Activated T-helper 1 cell treated with anti-CD3 and anti-CD28 coated beads, Interleukin-12 subunit alpha, Interleukin-12 subunit beta, Interleukin-2, Interleukin-4 antibody, amounts not matched to agents 30 ng/mL and 10 ng/mL and 1 ng/mL, durations not matched to agents 14 hours and 24 hours and 36 hours (primary cell): Measurements from ENCODE around the gene ACOD1. TPM values are rescaled to one million over a fixed set of nuclear protein-coding genes. Genes with fewer than 3 reads are reported as not detected.

ENCODE experiments used
- DNase-seq: peaks from one replicate; pipeline ENCODE4 v3.0.0; 2021; ENCODE audit warnings: low spot score
- H3K27ac Mint-ChIP-seq: one replicate; pipeline ENCODE4 v1.8.0; 2021; ENCODE audit warnings: mild to moderate bottlenecking, mixed read lengths
- H3K27me3 Mint-ChIP-seq: one replicate; pipeline ENCODE4 v1.8.0; 2022; ENCODE audit warnings: mild to moderate bottlenecking, moderate library complexity, mixed read lengths; ENCODE audit not compliant: insufficient read depth
- H3K36me3 Mint-ChIP-seq: one replicate; pipeline ENCODE4 v1.8.0; 2021; ENCODE audit warnings: low read depth, mixed read lengths
- H3K4me1 Mint-ChIP-seq: one replicate; pipeline ENCODE4 v1.8.0; 2021; ENCODE audit warnings: low read depth, mixed read lengths
- H3K4me3 Mint-ChIP-seq: one replicate; pipeline ENCODE4 v1.8.0; 2021; ENCODE audit warnings: mild to moderate bottlenecking, moderate library complexity, mixed read lengths
- H3K9me3 Mint-ChIP-seq: one replicate; pipeline ENCODE4 v1.8.0; 2021; ENCODE audit warnings: mixed read lengths
- intact Hi-C: fragments of 100-400 bp; cut with micrococcal nuclease; formaldehyde crosslinking; loops from one replicate; pipeline ENCODE4 v1.15.1; 2024
- total RNA-seq: library from RNA; stranded (reverse); gene quantifications from 2 replicates; pipeline ENCODE4 v1.2.3, GENCODE V29; 2022

The ACOD1 gene
- total RNA-seq, 1 donor from 2014 or later, result not detected

- Mint-ChIP-seq H3K4me3 (no peak overlapping the region), H3K27ac (no peak overlapping the region), H3K27me3 (peaks cover 24% of the 10 kb centered on the region), H3K36me3 (no peaks in the 10 kb centered on the region), H3K9me3 (no peaks in the 10 kb centered on the region), H3K4me1 (peaks cover 21% of the 10 kb centered on the region)
- intact Hi-C loops, result no loop called here
- DNase-seq, result no peak
Observed at GRCh38 chr13:76976929-76977328, 28.6 kb downstream of the ACOD1 start.

GRCh38 chr13:76980075-76980718 is 31.9 kb downstream of the ACOD1 start:
- Mint-ChIP-seq H3K27ac (no peak overlapping the region), H3K36me3 (no peaks in the 10 kb centered on the region), H3K4me1 (peaks cover 11% of the 10 kb centered on the region), H3K4me3 (no peak overlapping the region), H3K27me3 (peaks cover 29% of the 10 kb centered on the region), H3K9me3 (no peaks in the 10 kb centered on the region)
- DNase-seq, result peak; percentile 73
- intact Hi-C loops, result loop anchor here (1.0 to 2.0 kb wide), 3 partner anchors 11 to 1104 kb away; no protein-coding TSS in a partner anchor

GRCh38 chr13:76982061-76982460 is 33.8 kb downstream of the ACOD1 start:
- Mint-ChIP-seq H3K4me3 (no peak overlapping the region), H3K9me3 (no peaks in the 10 kb centered on the region), H3K4me1 (peaks cover 5% of the 10 kb centered on the region), H3K27ac (no peak overlapping the region), H3K36me3 (no peaks in the 10 kb centered on the region), H3K27me3 (peaks cover 28% of the 10 kb centered on the region)
- intact Hi-C loops, result no loop called here
- no peak for DNase-seq

- Mint-ChIP-seq H3K27ac (no peak overlapping the region), H3K27me3 (peaks cover 30% of the 10 kb centered on the region), H3K4me1 (peaks cover 5% of the 10 kb centered on the region), H3K4me3 (no peak overlapping the region), H3K9me3 (no peaks in the 10 kb centered on the region), H3K36me3 (no peaks in the 10 kb centered on the region)
- DNase-seq, result no peak
- intact Hi-C loops, result no loop called here
Observed at GRCh38 chr13:76983676-76984075, 35.4 kb downstream of the ACOD1 start.

- peak overlapping the region; percentile 97 for H3K4me3 Mint-ChIP-seq
- H3K9me3 Mint-ChIP-seq, result no peaks in the 10 kb centered on the region
- H3K4me1 Mint-ChIP-seq, result peaks cover 42% of the 10 kb centered on the region
- peaks cover 15% of the 10 kb centered on the region for H3K36me3 Mint-ChIP-seq
- peaks cover 7% of the 10 kb centered on the region for H3K27me3 Mint-ChIP-seq
- peak overlapping the region; percentile 98 for H3K27ac Mint-ChIP-seq
- intact Hi-C loops, result loop anchor here (1.0 to 10.0 kb wide), 8 partner anchors 11 to 1667 kb away; partner anchors contain the start of genes FBXL3 and OBI1
- DNase-seq, result peak; percentile 66
Observed at GRCh38 chr13:76991432-76991795, 43.1 kb downstream of the ACOD1 start.

GRCh38 chr13:76991796-76992547 is 43.7 kb downstream of the ACOD1 start, which contains the start of gene CLN5:
TSS of gene CLN5 (plus strand) at chr13:76992081. CDS start at chr13:76992099, 18 bp downstream.
- Mint-ChIP-seq H3K27ac (peak within 1 kb of the TSS; percentile 98), H3K27me3 (peaks cover 7% of the 10 kb centered on the region), H3K4me3 (peak within 1 kb of the TSS; percentile 97), H3K9me3 (no peaks in the 10 kb centered on the region), H3K4me1 (peaks cover 42% of the 10 kb centered on the region), H3K36me3 (peaks cover 18% of the 10 kb centered on the region)
- intact Hi-C loops, result loop anchor here (1.0 to 10.0 kb wide), 11 partner anchors 12 to 1667 kb away; partner anchors contain the start of genes FBXL3 and OBI1
- peak; percentile 95 for DNase-seq

- DNase-seq, result peak; percentile 5
- Mint-ChIP-seq H3K4me1 (peaks cover 42% of the 10 kb centered on the region), H3K36me3 (peaks cover 18% of the 10 kb centered on the region), H3K27me3 (peaks cover 7% of the 10 kb centered on the region), H3K27ac (peak overlapping the region; percentile 98), H3K4me3 (peak overlapping the region; percentile 97), H3K9me3 (no peaks in the 10 kb centered on the region)
- intact Hi-C loops, result loop anchor here (1.0 to 10.0 kb wide), 7 partner anchors 16 to 1668 kb away; partner anchors contain the start of gene OBI1
Observed at GRCh38 chr13:76992548-76993001, 44.3 kb downstream of the ACOD1 start.

GRCh38 chr13:76993021-76993420 is 44.7 kb downstream of the ACOD1 start:
- Mint-ChIP-seq H3K36me3 (peaks cover 21% of the 10 kb centered on the region), H3K4me1 (peaks cover 42% of the 10 kb centered on the region), H3K27ac (peak overlapping the region; percentile 98), H3K4me3 (peak overlapping the region; percentile 97), H3K9me3 (no peaks in the 10 kb centered on the region), H3K27me3 (peaks cover 5% of the 10 kb centered on the region)
- intact Hi-C loops, result loop anchor here (2.0 to 10.0 kb wide), 6 partner anchors 16 to 1668 kb away; partner anchors contain the start of gene OBI1
- no peak for DNase-seq

- Mint-ChIP-seq H3K36me3 (peaks cover 26% of the 10 kb centered on the region), H3K27ac (no peak overlapping the region), H3K4me3 (peak overlapping the region; percentile 97), H3K9me3 (no peaks in the 10 kb centered on the region), H3K27me3 (peaks cover under 1% of the 10 kb centered on the region), H3K4me1 (peaks cover 42% of the 10 kb centered on the region)
- intact Hi-C loops, result loop anchor here (2.0 to 10.0 kb wide), 6 partner anchors 15 to 1669 kb away; partner anchors contain the start of gene OBI1
- no peak for DNase-seq
Observed at GRCh38 chr13:76993473-76993872, 45.2 kb downstream of the ACOD1 start.

GRCh38 chr13:76994281-76994680 is 46.0 kb downstream of the ACOD1 start:
- DNase-seq, result no peak
- Mint-ChIP-seq H3K27me3 (no peaks in the 10 kb centered on the region), H3K9me3 (no peaks in the 10 kb centered on the region), H3K27ac (peak overlapping the region; percentile 36), H3K4me1 (peaks cover 42% of the 10 kb centered on the region), H3K36me3 (peaks cover 34% of the 10 kb centered on the region), H3K4me3 (peak overlapping the region; percentile 73)
- intact Hi-C loops, result loop anchor here (1.0 to 10.0 kb wide), 5 partner anchors 8 to 1669 kb away; partner anchors contain the start of gene OBI1

GRCh38 chr13:77000475-77000874 is 52.2 kb downstream of the ACOD1 start:
- Mint-ChIP-seq H3K27ac (no peak overlapping the region), H3K36me3 (peaks cover 45% of the 10 kb centered on the region)

GRCh38 chr13:77001540-77001939 is 53.2 kb downstream of the ACOD1 start:
- peaks cover 42% of the 10 kb centered on the region for H3K36me3 Mint-ChIP-seq

More at GRCh38 chr13:77000475-77000874, 52.2 kb downstream of the ACOD1 start:
- DNase-seq, result no peak
- Mint-ChIP-seq H3K4me3 (no peak overlapping the region), H3K9me3 (no peaks in the 10 kb centered on the region), H3K27me3 (no peaks in the 10 kb centered on the region), H3K4me1 (peaks cover 14% of the 10 kb centered on the region)
- intact Hi-C loops, result no loop called here

More at GRCh38 chr13:77001540-77001939, 53.2 kb downstream of the ACOD1 start:
- Mint-ChIP-seq H3K9me3 (no peaks in the 10 kb centered on the region), H3K27me3 (no peaks in the 10 kb centered on the region), H3K27ac (no peak overlapping the region), H3K4me3 (no peak overlapping the region), H3K4me1 (peaks cover 14% of the 10 kb centered on the region)
- intact Hi-C loops, result no loop called here
- no peak for DNase-seq
